Stimulated activated CD8-positive, alpha-beta memory T cell treated with anti-CD3 and anti-CD28 coated beads, Interleukin-15, amount 100 ng/mL, for 24 hours (primary cell): ENCODE data around the gene RRAS.
A peak's percentile ranks its signal among the peaks of the same experiment; 100 is the strongest.

Experiments used
- DNase-seq: peaks from one replicate; pipeline ENCODE4 v3.0.0-alpha.2; 2020; ENCODE audit warnings: low read depth

The RRAS gene

DNA sequence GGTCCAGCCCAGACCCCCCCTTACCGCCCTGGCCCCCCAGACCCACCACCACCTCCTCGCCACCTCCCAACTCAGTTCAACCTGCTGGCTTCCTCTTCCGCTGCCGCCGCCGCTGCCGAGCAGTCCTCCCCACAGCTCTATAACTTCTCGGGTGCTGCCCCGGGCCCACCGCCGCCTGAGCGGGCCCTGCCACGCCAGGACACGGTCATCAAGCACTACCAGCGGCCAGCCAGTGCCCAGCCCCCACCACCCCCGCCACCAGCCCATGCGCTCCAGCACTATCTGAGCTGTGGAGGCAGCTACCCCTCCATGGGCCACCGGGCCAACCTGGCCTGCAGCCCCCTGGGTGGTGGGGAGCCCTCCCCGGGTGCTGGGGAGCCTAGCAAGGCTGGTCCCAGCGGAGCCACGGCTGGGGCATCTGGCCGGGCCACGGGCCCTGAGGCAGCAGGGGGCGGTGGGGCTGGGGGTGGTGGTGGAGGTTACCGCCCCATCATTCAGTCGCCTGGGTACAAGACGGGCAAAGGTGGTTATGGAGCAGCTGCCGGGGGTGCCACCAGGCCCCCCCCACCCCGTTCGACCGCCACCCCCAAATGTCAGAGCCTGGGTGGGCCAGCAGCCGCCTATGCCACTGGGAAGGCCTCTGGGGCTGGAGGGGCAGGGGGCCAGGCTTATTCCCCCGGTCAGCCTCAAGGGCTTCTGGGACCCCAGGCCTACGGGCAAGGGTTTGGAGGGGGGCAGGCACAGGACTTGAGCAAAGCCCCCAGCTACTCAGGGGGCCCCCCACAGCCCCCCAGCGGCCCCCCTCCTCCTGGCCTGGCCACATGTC, 44.7 kb downstream of the RRAS start:
- no peak for DNase-seq

DNA sequence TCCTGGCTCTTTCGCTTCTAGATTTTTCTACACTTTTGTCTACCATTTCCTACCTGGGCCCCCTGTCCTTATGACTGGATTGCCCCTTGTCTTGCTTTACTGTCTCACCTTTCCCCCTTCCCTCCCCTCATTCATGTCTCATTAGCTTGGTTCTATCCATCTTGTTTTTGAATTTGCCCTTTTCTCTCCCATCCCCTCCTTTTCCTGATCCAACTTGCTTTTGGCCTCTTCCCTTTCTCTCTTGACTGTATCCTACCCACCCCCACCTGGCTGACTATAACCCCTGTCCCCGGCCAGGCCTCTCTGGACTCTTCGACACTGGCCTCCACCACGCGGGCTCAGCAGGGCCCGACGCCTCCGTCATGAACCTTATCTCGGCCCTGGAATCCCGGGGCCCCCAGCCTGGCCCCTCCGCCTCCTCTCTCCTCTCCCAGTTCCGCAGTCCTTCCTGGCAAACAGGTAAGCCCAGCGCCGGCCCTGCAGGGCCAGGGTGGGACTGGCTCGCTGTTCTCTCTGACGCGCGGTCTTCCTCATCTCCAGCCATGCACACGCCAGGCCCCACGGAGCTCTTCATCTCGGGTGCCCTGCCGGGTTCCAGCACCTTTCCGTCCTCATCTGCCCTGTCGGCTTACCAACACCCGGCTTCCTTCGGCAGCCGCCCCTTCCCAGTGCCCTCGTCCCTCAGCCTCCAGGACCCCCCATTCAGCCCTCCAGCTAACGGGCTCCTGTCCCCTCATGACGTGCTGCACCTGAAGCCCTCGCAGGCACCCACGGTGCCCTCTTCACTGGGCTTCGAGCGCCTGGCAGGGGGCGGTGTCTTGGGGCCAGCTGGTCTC, 45.6 kb downstream of the RRAS start:
- DNase-seq: no peak

DNA sequence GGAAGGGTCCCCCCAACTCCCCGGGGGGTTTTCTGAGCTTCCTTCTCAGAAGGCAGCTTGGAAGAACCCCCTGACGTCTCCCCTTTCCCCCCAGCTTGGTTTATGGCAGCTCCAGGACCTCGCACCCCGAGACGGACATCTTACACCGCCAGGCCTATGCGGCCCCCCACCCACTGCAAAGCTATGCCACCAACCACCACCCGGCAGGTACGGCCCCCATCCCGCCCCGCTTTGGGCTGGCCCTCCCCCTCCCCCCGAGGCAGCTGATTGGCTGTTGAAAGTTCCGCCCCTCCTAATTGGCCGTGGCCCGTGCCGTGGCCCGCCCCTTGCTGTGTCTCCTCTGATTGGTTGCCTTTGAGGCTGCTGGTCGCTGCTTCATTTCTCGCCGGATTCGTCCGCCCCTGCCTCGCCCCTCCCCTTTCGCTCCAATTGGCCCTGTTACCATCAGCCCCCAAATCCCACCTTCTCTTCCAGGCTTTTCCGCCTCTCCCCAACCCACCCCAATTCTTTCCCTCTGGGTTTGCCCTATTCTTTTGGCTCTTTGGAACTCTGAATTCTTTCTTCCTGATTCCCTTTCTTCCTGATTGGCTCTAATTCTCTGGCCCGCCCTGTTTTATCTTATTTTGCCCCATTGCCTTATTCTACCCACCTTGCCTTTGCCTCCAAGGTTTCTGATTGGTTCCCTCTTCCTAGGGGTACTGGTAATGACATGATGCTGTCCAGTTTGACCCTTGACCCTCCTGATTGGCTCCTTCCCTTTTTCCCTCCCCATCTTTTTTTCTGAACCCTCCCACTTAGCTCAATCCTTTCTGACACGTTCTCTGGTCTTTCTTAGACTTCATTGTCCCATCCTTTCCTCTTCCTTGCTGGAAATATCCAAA, 46.5 kb downstream of the RRAS start:
- peak; percentile 80 for DNase-seq

DNA sequence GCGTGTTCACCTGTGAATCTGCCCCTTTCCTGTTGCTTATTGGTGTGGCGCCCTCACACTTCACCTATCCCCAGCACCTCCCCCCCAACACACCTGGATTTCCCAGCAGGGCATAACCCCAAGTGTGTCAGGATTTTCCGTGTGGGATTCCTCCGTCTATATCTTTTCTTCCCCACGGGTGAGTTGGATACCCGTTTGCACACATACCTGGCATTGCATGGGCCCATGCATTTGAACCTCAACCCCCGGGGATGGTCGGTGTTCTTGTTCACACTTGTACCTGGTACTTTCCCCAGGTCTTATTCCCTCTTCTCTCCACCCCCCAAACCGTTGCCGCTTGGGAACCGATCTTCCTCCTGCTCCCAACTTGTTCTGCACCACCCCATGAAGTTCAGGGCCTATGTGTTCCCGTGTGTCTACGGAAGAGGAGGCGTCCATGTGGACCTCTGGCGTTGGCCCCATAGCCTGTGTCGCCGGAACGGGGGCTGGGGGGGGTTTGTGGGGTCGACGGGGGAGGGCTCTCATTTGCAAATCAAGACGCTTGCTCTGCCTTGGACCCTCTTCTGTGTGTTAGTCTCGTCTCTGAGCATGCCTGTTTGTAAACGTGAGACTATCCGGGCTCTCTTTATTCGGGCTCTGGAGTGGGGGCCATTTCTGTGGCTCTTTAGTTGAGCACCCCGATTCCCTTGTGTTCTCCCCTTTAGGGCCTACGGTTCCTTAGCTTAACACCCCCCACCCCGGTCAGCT, 47.3 kb downstream of the RRAS start:
- DNase-seq: no peak

DNA sequence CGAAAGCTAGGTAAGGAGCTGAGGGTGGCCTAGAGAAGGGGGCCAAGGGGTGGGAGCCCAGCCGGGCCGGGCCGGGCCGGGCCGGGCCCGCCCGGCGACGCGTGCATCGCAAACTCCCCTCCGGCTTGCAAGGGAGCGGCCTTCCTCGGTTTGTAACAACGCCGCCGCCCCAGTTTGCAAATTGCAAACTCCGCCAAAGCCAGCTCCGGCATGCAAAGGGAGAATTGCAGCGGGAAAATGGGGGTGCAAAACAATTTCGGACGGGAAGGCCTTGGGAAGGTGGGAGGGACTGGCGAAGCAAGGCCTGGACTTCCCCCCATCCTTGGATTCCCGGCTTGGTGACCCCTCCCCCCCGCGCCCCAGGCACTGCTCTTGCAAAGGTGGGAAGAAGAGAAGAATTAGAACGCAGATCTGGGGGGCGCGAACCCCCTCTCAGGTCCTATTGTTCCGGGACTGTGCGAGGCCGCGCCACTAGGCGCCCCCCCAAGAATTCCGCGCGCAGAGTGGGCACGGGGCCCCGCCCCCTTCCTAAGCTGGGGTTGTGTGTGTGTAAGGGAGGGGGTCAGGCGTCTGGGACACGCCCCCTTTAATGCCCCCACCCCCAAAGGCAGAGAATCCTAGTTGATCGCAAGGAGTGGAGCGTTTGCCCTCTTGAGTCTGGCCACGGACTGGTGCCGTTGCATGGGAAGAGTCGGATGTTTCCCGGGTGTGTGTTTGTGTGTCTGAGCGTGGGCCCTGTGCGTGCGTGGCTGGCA, 48.0 kb downstream of the RRAS start:
- DNase-seq: no peak

DNA sequence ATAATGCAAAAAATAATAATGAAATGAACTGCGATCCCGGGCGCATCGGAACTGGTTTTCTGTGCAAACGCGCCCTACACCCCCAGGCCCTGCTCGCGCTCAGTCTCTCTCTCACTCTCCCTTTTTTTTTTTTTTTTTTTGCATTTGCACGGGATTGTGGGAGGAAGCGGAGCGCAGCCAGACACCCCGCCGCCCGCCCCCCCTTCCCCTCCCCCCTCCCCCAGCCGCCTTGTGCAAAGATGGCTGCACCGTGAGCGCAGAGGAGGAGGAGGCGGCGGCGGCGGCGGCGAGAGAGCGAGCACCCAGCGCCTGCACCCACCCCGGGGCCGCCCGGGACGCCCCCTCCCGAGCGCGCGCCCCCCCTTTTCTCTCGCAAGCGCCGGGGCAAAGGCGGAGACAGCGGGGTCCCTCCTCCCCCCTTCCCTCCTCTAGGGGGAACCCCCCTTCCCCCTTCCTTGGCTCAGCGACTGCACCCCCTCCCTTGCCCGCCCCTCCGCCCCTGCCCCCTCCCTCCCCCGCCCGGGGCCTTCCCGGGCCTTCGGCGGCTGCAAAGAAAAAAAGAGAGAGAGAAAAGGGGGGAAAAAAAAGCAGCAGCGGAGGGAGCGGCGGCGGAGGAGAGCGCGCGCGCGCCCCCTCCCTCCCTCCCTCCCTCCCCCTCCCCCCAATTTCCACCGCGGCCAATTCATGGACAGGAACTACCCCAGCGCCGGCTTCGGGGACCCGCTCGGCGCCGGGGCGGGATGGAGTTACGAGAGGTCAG, 48.8 kb downstream of the RRAS start, which contains the start of gene PRR12:
Gene PRR12 (plus strand): TSS at position 212 of the 760 bp plus-strand sequence. CDS start 473 bp downstream, at position 685.
- peak; percentile 54 for DNase-seq

DNA sequence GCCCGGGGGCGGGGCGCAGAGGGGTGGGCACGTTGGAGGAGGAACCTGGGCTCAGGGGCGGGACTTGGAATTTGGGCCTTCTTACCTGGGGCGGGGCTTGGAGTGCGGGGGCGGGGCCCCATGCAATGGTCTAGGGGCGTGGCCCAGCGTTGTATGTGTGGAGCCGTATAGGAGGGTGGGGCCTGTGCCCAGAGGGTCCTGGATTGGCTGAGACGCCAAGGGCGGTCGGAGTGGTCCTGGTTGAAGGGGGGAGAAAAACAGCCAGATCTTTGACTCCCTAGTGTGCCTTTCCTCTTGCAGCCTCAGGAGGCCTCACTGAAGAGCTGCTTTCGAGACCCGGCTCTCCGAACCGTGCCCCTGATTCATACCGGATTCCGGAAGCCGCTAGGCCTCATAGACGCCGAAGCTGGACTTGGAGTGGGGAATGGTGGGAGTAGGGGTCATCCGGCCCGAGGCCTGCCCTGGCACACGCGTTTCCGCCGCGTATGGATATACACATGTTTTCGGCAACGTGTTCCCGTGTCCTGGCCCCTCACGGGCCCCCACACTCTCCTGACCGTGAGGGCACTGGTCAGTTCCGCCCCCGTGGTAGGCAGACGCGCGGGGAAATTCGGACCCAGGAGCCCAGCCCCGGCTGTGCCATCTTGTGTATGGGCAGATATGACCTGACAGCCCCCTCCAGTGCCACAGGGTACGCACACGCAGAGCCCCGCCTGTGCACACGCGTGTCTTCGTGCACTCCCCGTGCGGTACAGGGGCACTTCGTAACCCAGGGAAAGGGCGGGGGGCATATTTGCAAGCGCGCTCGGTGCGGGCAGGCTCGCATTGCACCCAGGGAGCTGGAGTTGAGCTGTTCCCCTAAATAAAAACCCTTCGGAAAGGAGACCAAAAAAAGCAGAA, 49.6 kb downstream of the RRAS start:
- DNase-seq: peak; percentile 69

DNA sequence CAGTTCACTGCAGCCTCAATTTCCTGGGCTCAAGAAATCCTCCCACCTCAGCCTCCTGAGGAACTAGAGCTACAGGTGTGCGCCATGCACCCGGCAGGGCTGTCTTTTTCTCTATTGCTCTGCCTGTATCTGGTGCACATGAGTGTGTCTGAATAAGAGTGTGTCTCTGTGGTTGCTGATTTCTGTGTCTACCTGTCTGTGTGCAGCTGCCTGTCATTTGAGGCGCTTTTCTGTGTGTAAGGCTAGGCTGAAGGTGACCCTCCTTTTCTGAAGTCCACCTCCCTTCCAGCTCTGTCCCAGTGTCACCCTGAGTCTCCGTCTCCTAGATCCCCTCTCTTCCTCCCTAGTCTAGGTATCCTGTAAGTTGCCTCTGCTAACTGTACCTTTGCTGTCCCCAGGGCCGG, 50.4 kb downstream of the RRAS start:
- DNase-seq: no peak

DNA sequence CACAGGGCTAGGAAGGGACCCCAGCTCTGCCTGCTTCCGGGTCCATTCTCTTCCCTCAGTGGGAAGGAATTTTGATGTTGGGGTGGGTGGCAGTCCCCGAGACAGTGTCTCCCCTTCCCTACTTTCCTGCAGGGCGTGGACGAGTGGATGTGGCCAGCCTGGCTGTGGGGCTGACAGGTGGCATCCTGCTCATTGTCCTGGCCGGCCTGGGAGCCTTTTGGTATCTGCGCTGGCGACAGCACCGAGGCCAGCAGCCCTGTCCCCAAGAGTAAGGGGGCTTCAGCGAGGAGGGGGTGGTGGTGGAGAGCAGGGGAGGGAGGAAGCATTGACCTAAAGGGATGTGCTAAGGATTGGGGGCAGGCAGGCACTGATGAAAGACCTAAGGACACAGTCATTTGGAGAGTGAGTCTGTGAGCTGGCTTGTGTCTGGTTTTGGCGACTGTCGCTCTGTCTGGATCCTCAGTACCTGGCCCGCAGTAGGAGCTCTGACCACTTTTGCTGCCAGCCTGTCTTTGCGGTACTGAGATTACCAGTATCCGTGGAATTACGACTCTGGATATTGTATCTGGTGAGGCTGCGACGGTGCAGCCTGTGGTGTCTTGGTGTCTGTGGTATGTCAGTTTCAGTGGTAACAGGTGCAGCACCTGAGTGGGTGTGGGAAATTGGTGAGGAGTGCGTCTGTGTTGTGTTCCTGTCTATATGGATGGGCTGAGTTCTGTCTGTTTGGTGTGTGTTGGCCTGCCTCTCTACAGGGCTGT, 51.4 kb downstream of the RRAS start:
- no peak for DNase-seq

DNA sequence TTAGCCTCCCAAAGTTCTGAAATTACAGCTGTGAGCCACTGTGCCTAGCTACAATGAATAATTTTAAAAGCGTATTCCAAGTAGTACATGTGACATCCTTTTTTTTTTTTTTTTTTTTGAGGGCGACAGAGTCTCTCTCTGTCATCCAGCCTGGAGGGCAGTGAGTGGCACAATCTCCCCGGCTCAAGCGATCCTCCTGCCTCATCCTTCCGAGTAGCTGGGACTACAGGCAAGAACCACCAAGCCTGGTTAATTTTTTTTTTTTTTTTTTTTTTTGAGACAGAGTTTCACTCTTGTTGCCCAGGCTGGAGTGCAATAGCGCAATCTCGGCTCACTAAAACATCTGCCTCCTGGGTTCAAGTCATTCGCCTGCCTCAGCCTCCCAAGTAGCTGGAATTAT, 52.7 kb downstream of the RRAS start:
- no peak for DNase-seq
